Measurements from ENCODE around the gene CSNK1E. TPM values are rescaled to one million over a fixed set of nuclear protein-coding genes. Genes with fewer than 3 reads are reported as not detected.

CSNK1E gene
- polyA plus RNA-seq, 1 donor (not counting 4 experiments of a cell fraction or from before 2014, with no cell fraction given), result 168 TPM

DNA sequence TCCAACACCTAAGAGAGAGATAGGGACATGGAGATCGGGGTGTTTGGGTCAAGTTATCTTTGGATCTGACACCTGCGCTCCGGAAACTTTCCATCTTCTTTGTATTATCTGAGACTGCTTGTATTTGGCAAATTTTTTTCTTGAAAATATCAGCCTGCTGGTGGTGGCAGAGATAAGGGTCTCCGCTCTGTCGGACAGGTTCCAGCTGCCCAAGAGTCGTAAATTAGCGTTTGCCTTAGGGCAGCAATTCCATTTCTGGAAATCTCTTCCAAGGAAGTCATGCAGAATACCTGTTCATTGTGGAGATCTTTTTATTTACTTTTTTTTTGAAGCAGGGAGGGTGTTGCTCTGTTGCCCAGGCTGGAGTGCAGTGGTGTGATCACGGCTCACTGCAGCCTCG, 19.5 kb upstream of the CSNK1E start:
- Histone ChIP-seq H3K36me3 (ENCODE audit: control insufficient read depth in 2 of 2, extremely low read depth in 1 of 2, insufficient read depth in 2 of 2, low read length in 2 of 2) (no peaks in the 10 kb centered on the region), H2AFZ (ENCODE audit: control insufficient read depth, low read length) (peak overlapping the region; percentile 75), H3K9ac (ENCODE audit: control insufficient read depth, extremely low read depth, insufficient read depth, low read length) (peak overlapping the region; percentile 73), H3K27me3 (ENCODE audit: control insufficient read depth, extremely low read depth, insufficient read depth, low read length) (no peaks in the 10 kb centered on the region), H3K9me3 (ENCODE audit: control insufficient read depth, low read depth, low read length) (no peaks in the 10 kb centered on the region), H3K9me1 (ENCODE audit: control insufficient read depth, extremely low read depth, insufficient read depth, low read length) (no peaks in the 10 kb centered on the region), H3K4me1 (ENCODE audit: control insufficient read depth, extremely low read depth, insufficient read depth, low read length) (peaks cover 10% of the 10 kb centered on the region), H3K4me2 (ENCODE audit: control insufficient read depth, extremely low read depth, insufficient read depth, low read depth, low read length) (peak overlapping the region; percentile 85), H4K20me1 (ENCODE audit: control insufficient read depth, extremely low read depth, insufficient read depth, low read length) (no peaks in the 10 kb centered on the region), H3K27ac (ENCODE audit: control insufficient read depth, insufficient read depth, low read length) (peak overlapping the region; percentile 60), H3K4me3 (ENCODE audit: control insufficient read depth in 2 of 3, extremely low read depth in 1 of 3, insufficient read depth in 2 of 3, low read depth in 1 of 3, low read length in 3 of 3) (peak overlapping the region; percentile 7 to 65 (median 42)), H3K79me2 (ENCODE audit: control insufficient read depth, insufficient read depth, low read length) (no peaks in the 10 kb centered on the region)
- TF ChIP-seq EZH2 (IDR thresholded peaks at IDR 0.05; ENCODE audit: low read length), result no peak
- TF ChIP-seq, protein P1, sequence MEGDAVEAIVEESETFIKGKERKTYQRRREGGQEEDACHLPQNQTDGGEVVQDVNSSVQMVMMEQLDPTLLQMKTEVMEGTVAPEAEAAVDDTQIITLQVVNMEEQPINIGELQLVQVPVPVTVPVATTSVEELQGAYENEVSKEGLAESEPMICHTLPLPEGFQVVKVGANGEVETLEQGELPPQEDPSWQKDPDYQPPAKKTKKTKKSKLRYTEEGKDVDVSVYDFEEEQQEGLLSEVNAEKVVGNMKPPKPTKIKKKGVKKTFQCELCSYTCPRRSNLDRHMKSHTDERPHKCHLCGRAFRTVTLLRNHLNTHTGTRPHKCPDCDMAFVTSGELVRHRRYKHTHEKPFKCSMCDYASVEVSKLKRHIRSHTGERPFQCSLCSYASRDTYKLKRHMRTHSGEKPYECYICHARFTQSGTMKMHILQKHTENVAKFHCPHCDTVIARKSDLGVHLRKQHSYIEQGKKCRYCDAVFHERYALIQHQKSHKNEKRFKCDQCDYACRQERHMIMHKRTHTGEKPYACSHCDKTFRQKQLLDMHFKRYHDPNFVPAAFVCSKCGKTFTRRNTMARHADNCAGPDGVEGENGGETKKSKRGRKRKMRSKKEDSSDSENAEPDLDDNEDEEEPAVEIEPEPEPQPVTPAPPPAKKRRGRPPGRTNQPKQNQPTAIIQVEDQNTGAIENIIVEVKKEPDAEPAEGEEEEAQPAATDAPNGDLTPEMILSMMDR (optimal IDR thresholded peaks at IDR 0.05 in 1 of 3, IDR thresholded peaks at IDR 0.05 in 1 of 3, conservative IDR thresholded peaks at IDR 0.05 in 1 of 3; ENCODE audit: extremely low read depth in 1 of 3, insufficient read depth in 2 of 3, low read length in 3 of 3), result no peak
- peak; percentile 13 for FAIRE-seq
- dilution Hi-C loops (cut with MboI; ENCODE audit: extremely low pct_ligation_motif_present, low sequenced_read_pairs), result no loop called here
- DNase-seq (ENCODE audit: low read depth, low spot score), result no peak

DNA sequence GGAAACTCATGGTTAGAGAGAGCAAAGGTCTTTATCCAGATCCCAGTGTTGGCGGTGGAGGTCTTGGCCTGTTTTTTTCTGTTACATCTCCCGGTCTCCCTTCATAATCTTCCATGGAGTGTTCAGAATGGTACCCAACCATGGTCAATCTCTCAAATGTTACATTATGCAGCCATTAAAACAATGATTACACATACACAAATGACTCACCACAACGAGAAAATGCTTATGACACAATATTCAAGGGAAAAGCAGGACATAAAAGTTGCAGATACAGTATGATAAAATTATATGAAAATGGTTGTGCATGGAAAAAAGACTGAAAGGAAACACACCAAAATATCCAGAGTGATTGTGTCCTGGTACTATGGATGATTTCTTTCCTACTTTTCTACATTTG, 17.8 kb upstream of the CSNK1E start:
- Histone ChIP-seq H3K79me2 (ENCODE audit: control insufficient read depth, insufficient read depth, low read length) (no peaks in the 10 kb centered on the region), H3K4me2 (ENCODE audit: control insufficient read depth, extremely low read depth, insufficient read depth, low read depth, low read length) (no peak overlapping the region), H2AFZ (ENCODE audit: control insufficient read depth, low read length) (no peak overlapping the region), H3K9ac (ENCODE audit: control insufficient read depth, extremely low read depth, insufficient read depth, low read length) (no peak overlapping the region), H3K9me3 (ENCODE audit: control insufficient read depth, low read depth, low read length) (no peaks in the 10 kb centered on the region), H3K4me3 (ENCODE audit: control insufficient read depth in 2 of 3, extremely low read depth in 1 of 3, insufficient read depth in 2 of 3, low read depth in 1 of 3, low read length in 3 of 3) (no peak overlapping the region), H4K20me1 (ENCODE audit: control insufficient read depth, extremely low read depth, insufficient read depth, low read length) (no peaks in the 10 kb centered on the region), H3K27me3 (ENCODE audit: control insufficient read depth, extremely low read depth, insufficient read depth, low read length) (no peaks in the 10 kb centered on the region), H3K4me1 (ENCODE audit: control insufficient read depth, extremely low read depth, insufficient read depth, low read length) (peaks cover 10% of the 10 kb centered on the region), H3K36me3 (ENCODE audit: control insufficient read depth in 2 of 2, extremely low read depth in 1 of 2, insufficient read depth in 2 of 2, low read length in 2 of 2) (no peaks in the 10 kb centered on the region), H3K9me1 (ENCODE audit: control insufficient read depth, extremely low read depth, insufficient read depth, low read length) (no peaks in the 10 kb centered on the region), H3K27ac (ENCODE audit: control insufficient read depth, insufficient read depth, low read length) (no peak overlapping the region)
- FAIRE-seq, result peak; percentile 44
- TF ChIP-seq, protein P1 (optimal IDR thresholded peaks at IDR 0.05 in 1 of 3, IDR thresholded peaks at IDR 0.05 in 1 of 3, conservative IDR thresholded peaks at IDR 0.05 in 1 of 3; ENCODE audit: extremely low read depth in 1 of 3, insufficient read depth in 2 of 3, low read length in 3 of 3), result no peak
- TF ChIP-seq EZH2 (IDR thresholded peaks at IDR 0.05; ENCODE audit: low read length), result no peak
- DNase-seq (ENCODE audit: low read depth, low spot score), result no peak
- dilution Hi-C loops (cut with MboI; ENCODE audit: extremely low pct_ligation_motif_present, low sequenced_read_pairs), result no loop called here
